ENCODE data around the gene PROX1. TPM values are rescaled to one million over a fixed set of nuclear protein-coding genes. Genes with fewer than 3 reads are reported as not detected.
A peak's percentile ranks its signal among the peaks of the same experiment; 100 is the strongest.

Gene PROX1
- polyA plus RNA-seq, 1 donor = 10.7 TPM

DNA sequence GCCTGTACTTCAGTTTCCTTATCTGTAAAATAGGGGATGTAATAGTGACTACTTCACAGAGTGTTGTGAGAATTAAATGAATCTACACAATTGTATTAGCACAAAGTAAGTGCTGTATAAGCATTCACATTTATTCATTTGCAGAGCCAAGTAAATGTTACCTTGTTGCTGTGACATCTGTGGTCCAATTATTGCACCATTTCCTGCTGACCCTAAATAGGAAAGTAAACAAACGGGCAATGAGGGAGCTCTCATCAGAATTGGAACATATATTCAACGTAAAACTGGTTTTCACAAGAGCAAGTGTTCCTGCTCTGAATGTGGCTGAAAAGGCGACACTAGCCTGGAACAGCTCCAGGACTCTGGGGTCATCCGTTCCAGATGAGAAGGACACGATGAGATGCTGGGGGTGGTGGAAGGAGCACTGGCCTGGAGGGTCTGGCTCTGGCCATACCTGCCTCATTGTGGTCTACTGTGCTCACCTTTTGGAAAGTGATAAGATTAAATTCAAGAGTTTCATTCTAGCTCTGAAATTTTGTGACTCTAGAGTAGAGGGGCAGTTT, 34.5 kb downstream of the PROX1 start:
- no peak for DNase-seq

DNA sequence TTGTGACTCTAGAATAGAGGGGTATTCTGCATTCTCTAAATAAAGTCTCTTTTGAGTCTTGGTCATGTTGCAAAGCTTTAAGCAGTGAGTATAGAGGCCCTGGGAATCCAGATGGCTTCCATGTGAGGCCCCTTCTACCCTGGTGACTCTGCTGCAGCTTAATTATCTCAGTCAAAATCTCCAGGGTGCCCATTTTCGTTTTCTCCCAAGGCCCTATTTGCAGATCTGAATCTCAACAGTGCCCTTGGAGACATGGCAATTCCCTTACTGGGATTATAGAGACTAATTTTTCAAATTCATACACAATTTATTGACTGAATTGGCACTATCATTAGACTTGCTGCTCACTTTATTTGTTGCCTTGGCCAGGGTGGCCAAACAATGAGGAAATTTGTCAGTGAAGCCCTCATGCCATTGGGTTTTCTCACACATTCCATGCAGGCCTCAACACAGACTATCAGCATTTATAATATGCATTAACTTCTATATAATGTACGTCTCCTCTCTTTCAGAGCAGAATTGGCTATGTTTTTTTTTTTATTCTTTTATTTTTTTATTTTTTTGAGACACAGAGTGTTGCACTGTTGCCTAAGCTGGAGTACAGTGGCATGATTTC, 35.1 kb downstream of the PROX1 start:
- DNase-seq = no peak

DNA sequence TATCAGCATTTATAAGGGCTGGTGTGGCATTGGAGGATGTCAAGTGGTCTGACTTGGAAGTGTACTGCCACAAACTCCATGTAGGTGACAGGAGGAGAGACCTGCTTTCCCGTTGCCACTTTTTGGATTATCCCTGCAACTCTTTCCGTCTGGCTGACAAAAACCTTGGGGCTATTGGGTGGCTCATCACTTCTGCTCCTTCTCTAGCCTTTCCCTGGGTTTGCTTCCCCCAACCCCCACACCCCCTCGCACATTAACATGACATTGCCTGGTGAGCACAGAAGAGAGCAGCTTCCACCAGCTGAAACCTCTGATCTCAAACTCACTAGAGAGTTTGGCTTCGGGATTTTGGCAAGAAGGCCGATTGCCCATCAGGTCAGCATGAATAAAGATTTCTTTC, 39.2 kb downstream of the PROX1 start:
- DNase-seq = no peak

DNA sequence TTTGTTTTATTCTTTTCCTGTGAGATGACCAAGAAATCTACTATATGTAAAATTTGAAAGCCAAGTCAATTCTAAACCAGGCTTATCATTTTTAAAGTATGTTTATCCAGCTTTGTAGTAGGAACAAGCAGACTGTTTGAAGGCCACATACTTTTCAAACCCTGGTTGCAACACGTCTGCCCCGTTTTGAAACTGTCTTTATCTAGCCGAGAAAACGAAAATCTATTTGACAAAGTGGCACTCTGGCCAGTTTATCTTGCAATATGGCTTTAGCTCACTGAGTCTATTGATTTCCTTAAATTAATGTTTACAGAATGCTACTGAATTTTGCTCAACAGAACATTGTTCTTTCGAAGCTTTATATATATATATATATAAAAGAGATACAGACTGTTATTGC, 39.7 kb downstream of the PROX1 start:
- DNase-seq = no peak

DNA sequence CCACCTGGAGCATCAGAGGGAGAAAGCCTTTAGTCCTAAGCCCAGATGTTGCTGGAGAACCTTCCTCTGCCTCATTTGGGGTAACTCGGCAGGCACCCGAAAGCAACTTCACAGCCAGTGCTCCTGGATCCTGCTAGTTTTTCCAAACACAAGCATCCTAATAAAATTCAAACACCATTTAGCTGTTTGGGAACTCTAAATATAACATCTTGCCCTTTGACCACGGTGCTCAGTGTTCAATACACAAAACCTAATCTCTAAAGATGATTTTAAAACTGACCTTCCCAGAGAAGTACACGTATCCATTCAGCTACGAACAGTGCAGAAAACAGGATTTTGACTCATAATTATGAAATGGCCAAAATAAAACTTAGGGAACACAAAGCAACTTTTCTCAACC, 40.3 kb downstream of the PROX1 start:
- DNase-seq = no peak

DNA sequence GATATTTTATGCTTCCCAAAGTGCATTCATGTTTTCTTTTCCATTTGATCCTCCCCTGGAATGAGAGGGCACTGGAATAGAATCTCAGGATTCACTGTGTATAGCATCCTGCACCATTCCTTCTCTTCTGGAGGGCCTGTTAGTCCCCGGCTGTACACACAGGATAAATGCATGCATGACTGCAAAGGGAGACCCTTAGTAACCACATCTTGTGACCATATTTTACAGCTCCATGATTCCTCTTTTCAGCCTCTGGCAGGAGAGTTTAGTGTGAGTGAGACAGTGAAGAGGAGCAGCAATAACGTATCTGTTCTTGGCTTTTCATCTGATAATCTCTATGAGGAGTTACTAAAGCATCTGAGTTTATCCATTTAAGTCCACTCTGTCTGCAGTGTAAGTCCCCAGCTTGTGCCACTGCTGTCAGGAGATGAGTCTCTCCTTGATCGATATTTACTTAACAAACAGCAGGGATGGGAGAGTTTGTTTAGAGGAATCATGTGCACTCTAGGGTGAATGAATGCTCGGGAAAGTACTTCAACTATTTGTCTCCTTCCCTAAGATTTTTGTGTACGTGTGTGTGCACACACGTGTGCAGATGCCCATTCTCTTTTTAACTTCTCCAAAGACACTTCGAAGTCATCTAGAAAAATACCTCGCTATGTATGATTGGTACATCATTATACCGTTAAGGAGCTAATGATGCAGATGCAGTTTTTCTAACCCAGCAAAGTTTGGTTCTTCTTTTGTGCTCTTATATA, 41.1 kb downstream of the PROX1 start:
- DNase-seq = no peak

DNA sequence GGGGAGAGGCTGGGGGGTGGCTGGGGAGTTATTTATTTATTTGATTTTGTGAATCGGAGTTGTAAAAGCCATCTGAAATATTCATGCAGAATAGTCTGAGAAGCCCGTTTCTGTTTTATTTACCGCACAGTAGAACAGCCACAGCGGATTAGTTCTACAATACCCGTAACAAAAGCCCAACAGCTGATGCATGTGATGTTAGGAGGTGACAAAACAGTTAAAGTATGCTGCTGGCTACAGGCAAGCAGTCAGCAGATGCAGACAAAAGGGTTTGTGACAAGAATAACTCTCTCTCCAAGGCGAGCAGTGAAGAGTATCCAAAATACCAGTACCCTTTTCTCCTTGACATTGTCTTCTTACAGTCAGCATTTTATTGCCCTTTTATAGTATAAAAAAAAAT, 42.0 kb downstream of the PROX1 start:
- peak; percentile 31 for DNase-seq

DNA sequence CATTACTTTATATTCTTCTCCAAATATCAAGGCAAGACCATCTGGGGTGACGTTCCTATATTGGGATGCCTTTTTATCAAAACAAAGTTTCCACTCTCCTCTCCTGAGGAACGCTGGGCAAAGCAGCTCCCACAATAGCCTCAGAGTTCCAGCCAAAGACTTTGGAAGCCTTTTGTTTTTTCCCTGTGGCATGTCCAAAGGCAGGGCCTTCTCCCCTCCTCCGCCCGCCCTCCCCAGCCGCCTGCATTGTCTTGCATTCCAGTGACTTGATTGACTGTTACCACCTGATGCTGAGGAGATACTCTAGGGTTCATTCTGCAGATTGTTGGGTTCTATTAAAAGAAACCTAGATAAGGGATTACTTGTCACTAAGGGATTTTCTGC, 43.5 kb downstream of the PROX1 start:
- DNase-seq = no peak

DNA sequence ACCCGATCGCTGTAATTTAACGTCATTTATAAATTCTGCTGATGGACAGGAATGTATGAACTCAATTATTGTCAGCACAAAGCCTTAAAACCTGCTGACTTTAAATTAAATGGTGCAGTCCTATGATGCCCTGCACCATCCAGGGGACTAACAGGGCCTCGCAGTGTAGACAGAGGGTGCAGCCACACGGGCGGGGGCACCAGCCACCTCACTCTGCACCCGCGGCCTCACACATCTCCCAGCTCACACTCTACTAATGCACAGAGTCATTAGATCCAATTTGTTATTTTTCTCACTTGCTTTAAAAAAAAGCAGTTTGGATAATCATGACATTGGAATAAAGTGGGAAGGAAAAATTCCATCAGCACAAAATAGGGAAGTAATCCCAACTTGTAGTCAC, 49.7 kb downstream of the PROX1 start:
- DNase-seq = no peak

DNA sequence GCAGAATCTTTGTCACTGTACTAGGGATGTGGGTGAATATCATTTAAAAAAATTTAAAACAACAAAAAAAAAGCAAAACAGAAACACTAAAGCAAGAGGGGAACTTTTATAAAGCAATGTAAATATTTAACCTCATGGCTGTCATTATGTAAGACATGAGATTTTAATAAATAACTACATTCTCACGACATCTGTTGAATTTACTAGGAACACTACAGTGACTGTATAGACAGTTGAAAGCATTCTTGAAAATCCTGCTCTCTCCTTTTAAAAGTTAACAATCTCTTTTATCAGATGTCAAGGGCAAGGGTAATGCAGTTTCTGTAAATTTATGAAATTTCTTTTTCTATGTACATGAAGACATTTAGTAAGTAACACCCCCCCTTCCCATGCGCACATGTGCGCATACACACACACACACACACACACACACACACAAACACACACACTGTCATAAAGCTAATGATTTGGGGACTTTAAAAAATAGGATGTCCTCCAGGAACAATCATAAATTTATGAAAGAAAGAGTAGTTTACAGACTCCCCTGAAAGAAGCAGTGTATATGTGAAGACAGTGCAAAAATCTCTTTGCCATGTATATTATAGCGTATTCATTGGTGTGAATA, 51.7 kb downstream of the PROX1 start:
- no peak for DNase-seq

DNA sequence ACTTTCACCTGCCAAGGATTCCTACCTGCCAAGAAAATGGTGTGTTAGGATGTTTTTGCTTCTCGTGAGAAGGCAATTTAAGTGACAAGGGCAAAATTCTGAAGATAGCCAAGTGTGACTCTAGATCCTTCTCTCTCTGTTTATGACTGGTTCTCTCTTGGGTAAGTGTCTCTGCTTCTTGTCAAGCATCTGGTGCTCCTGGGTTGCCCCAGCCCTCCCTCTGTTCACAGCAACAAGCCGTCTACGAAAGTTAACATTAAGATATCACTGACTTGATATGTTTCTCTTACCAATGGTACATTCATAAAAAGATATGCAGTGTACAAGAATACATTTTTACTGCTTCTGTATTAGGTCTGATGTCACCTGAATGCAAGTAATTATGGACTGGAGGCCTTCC, 55.4 kb downstream of the PROX1 start:
- no peak for DNase-seq

DNA sequence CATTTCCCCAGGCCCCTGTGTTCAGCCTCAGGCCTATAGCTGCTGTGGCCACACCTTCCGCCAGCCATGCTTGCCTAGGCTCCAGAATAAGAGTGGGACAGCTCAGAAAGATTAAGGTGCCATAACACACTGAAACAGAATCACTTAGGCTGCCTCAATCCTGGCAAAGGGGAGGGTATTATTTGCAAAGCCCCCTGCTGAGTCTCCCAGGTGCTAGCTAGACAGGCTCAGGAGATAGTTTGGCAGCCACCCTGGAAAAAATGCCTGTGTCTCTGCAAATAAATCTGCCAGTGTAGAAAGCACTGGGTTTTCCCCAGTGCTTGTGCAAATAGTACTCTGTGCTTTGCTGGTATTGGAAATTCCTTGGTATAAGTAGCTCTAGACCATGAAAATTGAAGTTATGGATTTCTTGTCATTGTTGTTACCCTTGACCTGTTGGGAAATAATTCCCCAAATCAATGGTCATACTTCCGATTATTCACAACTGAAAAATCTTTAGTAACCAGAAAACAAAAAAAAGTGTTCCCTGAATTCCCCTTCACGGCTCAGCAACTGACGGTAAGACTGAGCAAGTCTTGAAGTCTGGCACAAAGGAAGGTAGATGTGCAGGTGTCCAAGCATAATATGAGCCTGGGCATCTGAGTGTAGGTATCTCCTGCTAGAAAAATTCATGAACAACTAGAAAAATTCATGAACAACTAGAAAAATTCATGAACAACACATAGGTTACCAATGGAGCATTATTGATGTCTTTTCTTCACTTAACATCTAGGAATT, 56.9 kb downstream of the PROX1 start:
- DNase-seq = no peak

DNA sequence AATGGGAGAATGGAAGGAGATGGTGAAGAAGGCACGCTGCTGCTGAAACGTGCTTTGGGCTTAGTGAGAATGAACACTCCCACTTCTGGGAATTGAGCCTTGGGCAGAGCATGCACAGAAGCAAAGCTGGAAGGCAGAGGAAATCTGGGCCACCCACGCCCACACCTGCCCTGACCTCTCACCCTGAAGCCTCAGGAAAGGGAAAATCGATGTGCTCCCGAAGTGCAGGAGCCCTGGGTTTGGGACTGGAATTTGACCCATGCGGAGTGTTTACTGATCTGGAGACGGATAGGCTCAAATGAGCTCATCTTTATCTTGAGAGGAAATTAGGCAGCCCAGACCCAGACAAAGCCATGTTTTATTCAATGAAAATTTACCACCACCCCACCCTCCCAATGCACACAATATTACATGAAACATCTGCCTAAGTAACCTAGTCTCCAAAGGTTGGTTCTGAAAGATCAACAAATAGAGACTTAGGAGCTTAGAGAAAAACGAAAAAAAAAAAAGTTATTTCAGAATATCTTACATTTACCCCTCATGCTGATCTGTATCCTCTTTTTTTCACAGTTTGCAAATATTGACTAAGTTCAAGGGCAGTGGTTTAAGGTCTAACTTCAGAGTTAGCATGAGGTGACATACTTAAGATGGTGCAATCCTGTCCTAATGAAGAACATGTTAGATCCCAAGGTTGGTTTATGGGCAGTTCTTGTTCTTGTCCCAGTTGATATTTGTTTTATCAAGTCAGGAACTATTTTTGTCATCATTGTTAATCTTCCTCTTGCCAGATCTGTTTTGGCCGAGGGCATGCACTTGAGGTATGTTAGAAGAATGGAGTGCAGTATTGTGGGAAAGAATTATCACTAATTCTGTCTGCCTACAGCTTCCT, 63.0 kb downstream of the PROX1 start:
- DNase-seq = no peak

DNA sequence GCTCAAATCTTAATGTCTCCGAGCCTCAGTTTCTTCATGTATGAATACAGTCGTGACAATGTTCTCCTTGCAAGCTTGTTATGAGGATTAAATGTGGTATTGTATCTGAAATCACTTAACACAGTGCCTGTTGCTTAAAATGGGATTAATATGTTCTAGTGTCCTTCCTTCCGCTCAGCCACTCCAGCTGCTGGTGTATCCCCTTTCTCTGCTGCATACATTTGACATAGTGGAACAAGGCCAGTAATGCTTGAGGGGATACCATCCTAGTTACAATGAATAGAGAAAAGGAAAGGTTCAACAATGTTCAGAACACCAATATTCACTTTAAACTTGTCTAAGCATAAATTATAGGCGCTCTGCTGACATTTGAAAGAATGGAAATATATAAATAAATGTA, 64.0 kb downstream of the PROX1 start:
- DNase-seq = no peak

DNA sequence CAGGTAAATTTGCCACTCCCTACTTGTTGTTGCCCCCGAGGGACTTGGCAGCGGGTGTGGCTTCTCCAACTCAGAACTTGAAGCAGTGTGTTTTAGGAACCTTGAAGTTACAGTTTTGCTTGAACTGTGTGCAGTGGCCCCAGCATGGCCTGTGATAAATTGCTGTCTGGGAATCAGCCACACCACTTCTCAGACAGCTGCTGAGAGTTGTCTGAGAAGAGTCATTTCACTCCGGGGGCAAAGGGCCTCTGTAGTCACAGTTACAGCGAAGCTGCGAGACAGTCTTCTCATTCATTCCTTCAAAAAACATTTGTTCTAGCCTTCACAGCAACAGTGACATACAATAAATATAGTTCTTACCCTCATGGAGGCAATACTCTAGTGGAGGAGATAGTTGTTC, 70.3 kb downstream of the PROX1 start:
- DNase-seq = no peak

DNA sequence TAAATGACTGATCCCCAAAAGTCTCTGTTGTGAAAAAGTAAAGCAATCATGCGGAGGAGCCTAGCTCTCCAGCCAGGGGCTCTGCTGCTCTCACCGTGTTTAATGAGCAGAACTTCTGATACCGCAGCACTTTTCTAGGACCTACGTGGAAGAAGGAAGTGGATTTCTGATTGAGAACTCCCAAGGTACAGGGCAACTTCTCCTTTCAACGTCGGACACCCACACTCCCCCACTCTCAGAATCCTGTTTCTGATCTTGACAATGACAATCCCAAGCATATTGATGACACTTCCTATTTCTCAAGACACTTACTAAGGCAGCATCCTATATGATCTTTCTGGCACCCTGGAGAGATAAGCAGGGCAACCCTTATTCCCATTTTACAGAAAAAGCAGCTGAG, 78.4 kb downstream of the PROX1 start:
- no peak for DNase-seq

DNA sequence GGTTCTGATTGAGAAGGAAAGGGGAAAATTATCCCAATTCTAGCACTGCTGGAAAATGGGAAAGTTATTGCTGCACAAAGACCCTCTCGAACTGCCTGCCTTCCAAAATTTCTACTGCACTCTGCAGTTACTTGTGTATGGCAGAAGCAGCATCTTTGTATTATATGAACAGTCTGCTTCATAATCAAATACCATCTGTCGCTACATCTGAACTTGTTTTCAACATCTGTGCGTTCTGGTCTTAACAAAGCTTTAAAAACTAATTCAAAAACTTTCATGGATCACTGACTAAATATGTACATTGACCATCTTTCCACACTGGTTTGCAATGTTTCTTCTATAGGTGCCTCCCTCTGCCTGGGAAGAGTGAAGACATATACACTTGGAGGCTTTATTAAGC, 79.2 kb downstream of the PROX1 start:
- DNase-seq = no peak

DNA sequence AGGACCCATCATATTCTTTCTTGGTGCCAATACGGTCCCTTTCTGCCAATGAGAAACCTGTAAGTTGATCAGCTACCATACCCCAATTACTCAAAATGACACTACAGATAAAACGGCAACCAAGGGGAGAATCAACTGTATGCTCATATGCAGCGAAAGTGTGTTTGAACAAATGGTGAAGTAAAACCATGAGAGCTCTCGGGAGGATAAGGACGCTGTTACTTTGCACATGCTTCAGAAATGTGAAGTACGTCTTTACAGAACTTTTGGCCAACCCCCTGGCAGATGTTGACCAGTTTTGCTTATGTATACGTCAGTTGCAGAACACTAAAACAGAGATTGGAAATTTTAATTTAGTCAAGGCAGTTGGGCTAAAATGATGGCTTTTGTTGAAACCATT, 79.6 kb downstream of the PROX1 start:
- DNase-seq = no peak

DNA sequence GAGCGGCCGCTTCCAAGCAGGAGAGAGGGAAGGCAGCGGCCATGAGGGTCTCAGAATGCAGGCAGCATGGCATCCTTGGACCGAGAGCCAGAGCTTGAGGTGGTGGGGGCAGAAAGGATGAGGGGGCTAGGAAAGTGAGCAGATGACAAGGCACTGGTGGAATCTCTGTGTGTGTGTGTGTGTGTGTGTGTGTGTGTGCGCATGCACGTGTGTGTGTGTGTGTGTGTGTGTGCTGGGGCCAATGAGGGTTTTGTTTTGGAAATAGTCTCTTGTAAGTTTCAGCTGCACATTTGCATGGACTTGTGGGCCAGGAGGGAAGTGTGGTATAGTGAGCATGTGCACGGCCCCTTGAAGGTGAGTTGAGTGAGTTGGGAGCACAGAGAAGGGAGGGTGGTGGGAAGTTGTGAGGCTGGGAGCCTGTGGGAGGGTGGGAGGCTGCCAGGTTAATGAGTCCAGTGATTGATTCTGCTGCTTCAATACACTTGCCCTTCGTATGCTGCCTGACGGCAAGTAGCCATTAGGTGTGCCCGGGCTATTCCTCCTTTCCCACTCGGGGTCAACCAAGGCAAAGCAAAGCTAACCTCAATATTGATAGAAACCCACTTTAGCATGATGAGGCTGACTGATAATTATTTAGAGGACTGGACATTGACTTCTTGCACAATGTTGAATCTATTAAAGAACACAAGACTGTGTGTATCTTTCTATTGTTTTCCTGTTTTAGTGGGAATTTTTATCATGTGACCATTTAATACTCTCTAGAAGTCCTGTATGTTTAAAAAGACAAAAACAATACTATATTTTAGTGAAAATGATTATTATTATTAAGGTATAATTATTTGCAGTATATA, 80.3 kb downstream of the PROX1 start:
- no peak for DNase-seq

DNA sequence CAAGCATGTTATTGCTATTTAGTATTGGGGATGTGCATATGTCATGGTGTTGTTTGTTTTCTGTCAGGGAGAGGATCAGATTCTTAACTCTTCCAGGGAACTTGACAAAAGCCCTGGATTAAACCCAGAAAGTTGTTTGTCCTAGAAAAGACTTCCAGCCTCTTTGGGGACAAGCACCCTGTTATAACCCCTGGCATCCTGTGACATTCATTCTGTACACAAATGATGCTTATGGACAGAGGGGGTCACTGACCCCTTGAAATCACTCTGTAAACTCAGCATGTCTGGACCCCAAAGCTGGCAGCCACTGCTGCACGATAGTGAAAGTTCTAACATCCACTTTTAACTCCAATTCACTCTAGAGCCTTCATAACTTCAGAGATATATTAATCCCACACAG, 81.2 kb downstream of the PROX1 start:
- DNase-seq = no peak

DNA sequence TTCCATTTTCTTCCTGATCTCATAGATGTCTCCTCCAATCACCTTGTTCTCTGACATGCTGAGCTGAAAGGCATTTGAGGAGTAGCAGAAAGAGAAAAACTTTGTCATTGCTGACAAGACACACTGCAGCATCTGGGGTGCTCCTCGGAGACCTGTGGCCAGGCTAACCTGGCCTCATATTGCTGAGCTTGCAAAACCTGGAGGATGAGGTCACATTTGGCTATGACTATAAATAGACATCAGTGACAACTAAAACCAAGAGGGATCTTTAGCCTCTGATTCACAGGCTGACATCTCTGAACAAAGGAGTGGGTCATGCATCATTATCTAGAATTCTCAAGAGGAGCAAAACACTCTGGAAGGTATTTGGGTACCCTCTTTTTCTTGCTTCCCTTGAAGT, 83.7 kb downstream of the PROX1 start:
- no peak for DNase-seq
